GF-D8 (cell line): Measurements from ENCODE around the gene CA9.

Source experiments
- DNase-seq: peaks from one replicate; lab custom pipeline; 2025; lab: John Stamatoyannopoulos, UW

CA9 gene

DNA sequence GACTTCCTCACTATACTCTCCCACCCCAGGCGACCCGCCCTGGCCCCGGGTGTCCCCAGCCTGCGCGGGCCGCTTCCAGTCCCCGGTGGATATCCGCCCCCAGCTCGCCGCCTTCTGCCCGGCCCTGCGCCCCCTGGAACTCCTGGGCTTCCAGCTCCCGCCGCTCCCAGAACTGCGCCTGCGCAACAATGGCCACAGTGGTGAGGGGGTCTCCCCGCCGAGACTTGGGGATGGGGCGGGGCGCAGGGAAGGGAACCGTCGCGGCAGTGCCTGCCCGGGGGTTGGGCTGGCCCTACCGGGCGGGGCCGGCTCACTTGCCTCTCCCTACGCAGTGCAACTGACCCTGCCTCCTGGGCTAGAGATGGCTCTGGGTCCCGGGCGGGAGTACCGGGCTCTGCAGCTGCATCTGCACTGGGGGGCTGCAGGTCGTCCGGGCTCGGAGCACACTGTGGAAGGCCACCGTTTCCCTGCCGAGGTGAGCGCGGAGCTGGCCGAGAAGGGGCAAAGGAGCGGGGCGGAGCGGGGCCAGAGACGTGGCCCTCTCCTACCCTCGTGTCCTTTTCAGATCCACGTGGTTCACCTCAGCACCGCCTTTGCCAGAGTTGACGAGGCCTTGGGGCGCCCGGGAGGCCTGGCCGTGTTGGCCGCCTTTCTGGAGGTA lies 2.1 kb downstream of the CA9 start:
- DNase-seq: no peak

DNA sequence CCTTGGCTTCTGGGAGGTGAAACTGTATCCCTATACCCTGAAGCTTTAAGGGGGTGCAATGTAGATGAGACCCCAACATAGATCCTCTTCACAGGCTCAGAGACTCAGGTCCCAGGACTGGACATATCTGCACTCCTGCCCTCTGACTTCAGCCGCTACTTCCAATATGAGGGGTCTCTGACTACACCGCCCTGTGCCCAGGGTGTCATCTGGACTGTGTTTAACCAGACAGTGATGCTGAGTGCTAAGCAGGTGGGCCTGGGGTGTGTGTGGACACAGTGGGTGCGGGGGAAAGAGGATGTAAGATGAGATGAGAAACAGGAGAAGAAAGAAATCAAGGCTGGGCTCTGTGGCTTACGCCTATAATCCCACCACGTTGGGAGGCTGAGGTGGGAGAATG lies 5.4 kb downstream of the CA9 start:
- DNase-seq: no peak

DNA sequence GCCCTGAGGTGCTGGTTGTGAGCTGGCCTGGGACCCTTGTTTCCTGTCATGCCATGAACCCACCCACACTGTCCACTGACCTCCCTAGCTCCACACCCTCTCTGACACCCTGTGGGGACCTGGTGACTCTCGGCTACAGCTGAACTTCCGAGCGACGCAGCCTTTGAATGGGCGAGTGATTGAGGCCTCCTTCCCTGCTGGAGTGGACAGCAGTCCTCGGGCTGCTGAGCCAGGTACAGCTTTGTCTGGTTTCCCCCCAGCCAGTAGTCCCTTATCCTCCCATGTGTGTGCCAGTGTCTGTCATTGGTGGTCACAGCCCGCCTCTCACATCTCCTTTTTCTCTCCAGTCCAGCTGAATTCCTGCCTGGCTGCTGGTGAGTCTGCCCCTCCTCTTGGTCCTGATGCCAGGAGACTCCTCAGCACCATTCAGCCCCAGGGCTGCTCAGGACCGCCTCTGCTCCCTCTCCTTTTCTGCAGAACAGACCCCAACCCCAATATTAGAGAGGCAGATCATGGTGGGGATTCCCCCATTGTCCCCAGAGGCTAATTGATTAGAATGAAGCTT lies 6.1 kb downstream of the CA9 start:
- no peak for DNase-seq

DNA sequence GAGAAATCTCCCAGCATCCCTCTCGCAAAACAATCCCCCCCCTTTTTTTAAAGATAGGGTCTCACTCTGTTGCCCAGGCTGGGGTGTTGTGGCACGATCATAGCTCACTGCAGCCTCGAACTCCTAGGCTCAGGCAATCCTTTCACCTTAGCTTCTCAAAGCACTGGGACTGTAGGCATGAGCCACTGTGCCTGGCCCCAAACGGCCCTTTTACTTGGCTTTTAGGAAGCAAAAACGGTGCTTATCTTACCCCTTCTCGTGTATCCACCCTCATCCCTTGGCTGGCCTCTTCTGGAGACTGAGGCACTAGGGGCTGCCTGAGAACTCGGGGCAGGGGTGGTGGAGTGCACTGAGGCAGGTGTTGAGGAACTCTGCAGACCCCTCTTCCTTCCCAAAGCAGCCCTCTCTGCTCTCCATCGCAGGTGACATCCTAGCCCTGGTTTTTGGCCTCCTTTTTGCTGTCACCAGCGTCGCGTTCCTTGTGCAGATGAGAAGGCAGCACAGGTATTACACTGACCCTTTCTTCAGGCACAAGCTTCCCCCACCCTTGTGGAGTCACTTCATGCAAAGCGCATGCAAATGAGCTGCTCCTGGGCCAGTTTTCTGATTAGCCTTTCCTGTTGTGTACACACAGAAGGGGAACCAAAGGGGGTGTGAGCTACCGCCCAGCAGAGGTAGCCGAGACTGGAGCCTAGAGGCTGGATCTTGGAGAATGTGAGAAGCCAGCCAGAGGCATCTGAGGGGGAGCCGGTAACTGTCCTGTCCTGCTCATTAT lies 6.8 kb downstream of the CA9 start:
- DNase-seq: no peak

DNA sequence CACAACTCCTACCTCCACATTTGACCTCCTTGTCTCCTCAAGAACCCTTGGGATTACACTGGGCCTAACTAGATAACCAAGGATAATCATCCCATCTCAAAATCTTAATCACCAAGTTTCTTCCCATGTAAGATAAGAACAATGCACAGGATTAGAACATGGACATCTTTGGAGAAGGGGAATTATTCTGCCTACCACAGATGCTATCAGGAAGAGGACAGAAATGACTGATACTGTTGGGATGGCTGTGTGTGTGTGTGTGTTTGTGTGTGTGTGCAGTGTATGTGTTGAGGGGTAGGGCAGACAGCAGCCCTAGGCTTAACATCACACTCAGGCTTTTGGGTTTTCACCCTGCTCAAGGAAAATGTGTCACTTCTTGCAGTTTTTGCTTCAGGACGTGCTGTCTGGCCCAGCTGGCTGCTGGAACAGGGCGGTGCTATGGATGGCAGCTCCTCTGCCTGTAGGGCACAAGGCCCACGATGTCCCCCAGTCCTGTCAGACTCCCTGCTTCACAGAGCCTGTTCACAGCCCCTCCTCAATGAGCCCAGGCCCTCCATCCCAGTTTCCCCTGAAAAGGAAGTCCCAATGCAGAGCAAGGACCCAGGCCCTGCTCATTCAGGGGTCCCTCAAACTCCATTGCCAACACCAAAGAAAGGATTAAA lies 7.7 kb downstream of the CA9 start:
- DNase-seq: no peak

DNA sequence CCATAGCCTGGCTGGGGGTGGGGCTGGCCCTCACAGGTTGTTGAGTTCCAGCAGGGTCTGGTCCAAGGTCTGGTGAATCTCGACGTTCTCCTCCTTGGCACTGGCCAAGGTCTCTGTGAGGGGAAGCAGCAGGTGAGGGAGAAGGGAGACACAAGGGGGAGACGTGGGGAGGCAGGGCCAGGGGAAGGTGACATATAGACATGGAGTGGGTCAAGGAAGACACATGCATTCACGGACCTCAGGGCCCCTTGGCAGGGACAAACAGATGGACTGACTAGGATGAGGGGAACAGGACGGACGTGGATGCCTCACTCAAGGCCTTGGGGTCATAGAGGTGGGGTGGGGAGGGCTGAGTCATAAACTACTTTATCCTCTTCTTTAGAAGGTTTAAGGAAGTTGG lies 8.3 kb downstream of the CA9 start:
- DNase-seq: no peak

DNA sequence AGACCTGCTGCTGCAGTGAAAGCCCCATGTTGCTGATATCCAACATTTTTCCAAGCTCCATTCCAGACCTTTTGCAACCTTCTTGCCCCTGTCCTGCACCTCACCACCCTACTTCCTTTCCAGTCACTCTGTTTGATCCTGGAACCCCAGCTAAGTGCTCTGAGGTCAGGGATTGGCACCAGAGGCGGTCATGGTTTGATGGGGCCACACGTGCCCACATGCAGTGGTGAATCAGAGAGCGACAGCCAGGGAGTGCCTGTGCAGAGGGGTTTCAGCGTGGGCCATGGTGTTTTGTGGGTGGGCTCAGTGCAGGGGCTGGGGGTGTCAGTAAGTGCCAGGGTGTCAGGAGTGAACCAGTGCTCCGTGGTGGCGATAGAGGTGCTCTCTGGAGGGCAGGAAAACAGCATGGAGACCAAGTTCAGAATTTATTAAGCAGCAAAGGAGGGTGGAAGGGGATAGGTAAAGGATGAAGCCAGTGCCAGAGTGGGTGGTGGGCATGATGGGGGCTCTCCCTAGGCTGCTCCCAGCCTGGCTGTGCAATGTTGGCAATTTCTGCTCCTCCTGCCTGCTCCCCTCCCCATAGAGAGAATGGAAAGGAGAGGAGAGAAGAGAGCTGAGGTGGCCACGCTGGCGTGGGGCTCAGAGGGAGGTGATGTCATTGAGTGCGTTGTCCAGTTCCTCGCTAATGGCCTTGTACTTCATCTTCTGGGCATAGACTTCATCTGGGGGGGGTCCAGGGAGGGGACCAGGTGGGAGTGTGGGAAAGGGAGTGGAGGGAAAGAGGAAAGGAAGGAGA lies 9.0 kb downstream of the CA9 start:
- no peak for DNase-seq

DNA sequence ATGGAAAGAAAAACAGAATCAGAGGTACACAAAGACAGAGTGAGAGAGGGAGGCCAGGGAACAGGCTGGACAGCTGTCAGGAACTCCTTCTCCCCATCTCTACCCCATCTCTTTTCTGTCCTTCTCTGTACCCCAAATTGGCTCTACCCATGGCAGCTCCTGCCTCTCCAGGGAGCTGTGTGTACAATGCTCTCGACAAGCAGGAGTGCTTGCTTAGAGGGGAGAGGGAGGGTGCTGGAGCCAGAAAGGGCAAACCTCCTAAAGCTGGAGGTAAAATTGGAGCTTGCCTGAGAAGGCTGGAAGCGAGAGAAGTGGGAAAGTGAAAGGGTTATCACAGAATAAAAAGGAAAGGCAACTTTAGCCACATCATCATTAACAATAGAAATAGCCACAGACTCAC lies 9.6 kb downstream of the CA9 start:
- no peak for DNase-seq

DNA sequence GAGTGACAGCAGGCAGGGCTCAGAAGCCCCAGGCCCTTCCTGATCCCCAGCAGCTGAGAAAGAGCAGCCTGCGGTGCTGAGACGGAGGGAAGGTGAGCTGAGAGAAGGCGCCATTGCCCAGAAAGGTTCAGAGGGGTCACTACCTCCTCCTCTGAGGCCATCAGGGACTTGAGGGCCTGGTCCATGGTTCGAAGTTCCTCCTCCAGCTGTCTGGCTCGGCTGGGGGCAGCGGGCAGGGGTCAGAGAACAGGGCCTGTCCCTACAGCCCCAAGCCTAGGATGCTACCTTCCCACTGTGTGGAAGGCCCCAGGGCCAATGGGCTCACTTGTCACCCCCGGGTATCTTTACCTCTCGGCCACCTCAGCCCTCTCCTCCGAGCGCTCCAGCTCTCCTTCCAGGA lies 11.2 kb downstream of the CA9 start:
- DNase-seq: no peak

DNA sequence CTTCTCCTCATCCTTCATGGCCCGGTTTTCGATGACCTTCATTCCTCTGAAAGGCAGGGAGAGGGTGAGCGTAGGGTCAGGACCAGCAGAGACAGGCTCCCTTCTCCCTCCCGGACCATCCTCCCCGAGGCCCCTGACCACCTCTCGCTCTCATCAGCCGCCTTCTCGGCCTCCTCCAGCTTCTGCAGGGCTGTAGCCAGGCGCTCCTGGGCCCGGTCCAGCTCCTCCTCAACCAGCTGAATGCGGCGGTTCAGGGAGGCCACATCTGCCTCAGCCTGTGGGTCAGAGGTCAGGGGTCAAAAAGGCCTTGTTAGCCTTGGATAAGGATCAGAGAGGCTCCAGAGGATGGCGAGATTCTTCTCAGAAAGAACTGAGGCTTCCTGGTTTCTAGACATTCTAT lies 11.8 kb downstream of the CA9 start:
- no peak for DNase-seq

DNA sequence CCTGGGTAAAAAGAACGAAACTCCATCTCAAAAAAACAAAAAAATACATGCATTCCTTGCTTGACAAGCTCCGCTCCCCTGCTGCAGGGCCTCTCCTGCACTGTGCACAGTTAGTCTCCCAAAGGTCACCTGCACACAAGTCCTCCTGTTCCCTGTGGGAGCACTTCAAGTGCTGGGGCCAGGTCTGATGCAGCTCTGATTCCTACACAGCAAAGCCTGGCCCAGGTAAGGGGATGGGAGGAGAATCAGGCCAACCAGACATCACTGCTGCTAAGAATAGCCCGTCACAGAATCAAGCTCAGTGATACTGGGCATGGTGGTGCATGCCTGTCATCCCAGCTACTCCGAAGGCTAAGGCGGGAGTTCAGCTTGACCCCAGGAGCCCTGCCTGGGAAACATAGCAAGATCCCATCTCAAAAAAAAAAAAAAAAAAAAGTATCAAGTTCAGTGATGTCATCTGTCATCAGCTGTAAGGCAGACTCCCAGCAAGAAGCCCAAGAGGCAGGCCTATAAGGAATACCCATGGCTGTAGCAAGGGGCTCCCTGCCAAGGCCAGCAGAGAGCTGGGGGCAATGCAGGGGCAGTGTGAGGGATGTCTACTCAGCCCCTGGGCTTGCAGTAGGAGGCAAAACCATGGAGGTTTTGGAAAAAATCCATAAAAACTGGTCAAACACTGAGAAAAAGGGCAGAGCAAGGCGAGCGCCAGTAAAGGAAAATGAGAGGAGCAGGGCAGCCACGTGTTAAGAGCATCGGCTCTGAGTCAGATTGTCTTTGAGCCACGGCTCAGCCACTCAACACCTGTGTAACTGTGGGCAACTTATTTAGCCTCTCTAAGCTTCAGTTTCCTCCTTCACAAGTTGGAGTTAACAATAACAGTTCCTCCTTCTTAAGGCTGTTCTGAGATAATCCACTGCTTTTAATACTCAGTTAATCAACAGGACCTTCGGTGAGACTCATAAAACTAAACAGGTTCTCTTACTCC lies 12.8 kb downstream of the CA9 start:
- DNase-seq: no peak

DNA sequence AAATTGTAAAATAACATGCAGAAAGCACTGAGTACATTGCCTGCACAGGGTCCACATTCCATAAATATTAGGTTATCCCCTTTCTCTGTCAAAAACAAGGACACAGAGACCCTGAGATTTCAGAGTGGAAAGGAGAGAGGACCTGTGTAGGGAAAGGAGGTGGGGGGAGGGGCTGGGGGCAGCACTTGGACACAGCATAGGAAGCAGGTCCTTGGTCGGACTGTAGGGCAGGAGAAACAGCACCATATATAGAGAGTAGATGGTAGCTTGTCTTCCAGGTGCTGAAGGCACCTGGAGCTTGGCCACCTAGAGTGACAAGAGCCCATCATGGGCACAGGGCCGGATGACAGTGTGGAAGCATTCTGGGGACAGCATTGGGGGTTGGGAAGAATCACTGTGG lies 13.6 kb downstream of the CA9 start:
- no peak for DNase-seq

DNA sequence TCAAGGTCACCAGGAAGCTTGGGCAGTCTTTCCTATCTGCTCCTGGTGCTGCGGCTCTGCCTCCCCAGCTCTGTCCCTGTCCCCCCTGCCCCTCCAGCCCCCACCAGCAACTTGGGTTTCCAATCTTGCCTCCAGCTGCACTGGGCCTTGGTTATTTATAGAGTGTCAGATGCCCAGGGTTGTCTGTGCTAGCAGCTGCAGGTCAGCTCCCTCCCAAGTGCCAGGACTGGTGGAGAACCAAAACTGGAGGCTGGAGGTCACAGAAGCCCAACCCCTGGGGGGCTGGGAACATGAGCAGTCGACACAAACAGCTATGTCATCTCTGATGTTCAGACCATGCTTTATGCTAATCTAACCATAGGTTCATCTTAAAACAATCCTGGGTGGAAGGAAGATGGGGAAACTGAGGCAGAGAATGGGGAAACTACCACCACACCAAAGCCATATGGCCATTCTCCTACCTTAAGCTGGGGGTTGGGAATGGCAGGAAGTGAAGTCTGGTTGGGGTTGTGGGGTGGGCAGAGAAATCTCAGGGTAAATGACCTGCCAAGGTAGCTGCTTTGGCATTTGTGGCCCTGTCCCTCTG lies 14.3 kb downstream of the CA9 start:
- DNase-seq: no peak

DNA sequence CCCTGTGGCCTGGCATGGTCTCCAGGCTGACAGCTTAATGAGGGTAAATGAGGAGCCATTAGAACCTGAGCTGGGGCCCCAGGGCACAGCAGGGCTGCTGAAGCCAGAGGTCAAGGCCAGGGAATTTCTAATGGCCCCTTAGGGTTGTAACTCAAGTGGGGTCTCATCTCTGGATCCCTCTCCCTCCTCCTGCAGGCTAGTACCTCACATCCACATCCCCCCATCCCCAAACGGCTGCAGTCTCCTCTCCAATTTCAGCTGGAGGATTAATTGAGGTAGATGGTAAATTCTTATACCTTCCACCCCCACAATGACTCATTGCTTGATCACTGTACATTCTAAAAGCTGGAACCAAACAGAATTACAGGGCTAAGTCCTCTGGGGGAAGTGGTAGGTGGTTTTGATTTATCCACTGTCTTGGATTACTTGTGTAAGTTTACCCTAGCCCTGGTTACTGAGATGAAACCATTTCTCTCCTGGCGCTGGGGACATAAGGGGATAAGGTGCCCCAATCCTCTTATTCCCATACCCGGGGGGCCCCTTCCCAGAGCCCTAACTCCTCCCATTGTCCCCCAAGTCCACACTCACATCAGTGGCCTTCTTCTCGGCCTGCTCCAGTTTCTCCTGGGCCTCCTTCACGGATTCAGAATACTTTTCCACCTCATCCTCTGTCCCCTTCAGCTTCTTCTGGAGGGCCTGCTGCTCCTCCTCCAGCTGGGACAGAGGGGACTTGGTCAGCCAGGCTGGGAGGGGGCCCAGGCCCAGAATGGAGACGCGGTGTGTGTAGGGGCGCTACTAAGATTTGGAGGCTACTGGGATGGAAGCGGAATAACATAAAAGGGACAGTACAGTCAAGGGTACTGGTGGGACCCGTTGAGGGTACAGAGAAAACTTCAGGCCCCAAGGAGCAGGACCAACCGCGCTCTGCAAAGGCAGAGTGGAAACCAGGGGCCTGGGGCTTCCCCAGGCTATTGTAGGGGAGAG lies 15.1 kb downstream of the CA9 start:
- DNase-seq: no peak

DNA sequence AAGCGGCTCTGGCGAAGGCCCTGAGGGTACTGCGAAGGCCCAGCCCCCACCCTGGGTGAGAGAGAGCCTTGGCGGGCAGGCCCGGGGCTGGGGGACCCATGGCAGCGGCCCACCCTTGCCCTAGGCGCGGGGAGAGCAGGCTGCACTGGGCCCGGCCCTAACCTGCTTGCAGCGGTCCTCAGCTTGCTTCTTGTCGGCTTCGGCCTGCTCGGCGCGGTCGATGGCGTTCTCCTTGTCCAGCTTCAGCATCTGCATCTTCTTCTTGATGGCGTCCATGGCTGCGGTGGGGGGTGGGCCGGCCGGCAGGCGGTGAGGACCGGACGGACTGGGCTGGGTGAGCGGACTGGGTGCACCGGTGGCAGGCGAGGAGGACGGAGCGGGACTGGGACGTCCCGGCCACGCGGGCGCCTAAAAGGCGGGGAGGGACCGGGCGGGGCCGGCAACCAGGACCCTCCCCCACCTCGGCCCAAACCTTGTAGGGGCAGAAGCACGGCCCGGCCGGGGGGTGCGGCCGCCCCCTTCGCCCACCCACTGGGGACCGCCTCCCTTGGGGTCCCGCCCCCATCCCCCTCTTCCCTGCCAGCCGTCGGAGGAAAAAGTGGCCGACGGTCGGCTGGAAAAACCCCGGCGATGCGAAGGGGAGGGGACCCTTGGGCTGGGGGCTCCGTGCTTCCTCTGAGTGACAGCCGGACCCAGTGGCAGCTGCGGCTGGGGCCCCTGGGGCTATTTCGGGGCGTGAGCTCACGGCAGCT lies 16.0 kb downstream of the CA9 start, which contains the start of gene TPM2:
TPM2 (minus strand) TSS at position 384 of the 752 bp plus-strand sequence; CDS start at position 276, 108 bp downstream.
- no peak for DNase-seq

DNA sequence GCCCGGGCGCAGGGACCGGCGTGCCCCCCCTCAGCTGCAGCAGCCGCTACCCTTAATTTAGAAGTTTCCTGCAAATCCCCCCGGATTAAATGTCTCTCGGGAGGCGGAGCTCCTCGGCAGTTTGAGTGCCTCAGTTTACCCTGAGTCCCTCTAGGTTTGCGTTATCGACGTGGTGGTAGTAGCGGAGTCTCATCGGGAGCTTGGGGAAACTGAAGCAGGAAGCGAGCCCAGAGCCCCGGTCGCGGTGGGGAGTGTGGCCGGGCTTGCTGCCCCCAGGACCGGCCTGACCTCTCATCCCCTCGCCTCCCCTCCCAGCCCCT lies 16.5 kb downstream of the CA9 start:
- no peak for DNase-seq

DNA sequence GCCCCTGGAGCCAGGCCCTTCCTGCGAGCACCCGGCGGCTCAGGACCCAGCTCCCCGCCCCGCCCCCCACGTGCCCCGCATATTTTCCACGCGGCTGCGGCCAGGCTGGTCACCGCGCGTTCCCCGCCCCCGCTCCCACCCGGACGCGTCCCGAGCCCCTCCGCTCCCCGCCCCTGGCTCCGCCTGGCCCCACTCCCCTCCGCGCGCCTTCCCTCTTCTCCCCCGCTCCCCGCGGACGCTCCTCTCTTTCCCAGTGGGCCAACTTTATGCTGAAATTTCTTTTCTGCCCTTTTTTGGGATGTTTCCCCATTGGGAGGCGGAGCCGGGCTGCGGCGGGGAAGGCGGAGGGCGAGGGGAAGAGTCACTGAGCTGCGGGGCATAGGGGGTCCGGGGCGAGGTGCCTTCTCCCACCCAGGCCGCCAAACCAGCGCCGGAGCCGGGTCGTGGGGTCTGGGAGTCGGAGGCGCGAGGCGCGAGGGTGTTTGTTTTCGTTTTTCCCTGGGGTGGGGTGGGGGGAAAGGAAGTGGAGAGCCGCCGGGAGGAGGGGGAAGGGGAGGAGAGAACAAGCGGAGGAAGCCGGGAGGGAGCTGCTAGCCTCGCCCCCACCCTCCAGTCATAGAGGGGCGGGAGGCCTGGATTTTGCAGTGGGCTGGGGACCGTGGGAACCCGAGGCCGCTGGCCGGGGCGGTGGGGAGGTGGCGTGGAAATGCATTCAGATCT lies 17.0 kb downstream of the CA9 start:
- DNase-seq: no peak

DNA sequence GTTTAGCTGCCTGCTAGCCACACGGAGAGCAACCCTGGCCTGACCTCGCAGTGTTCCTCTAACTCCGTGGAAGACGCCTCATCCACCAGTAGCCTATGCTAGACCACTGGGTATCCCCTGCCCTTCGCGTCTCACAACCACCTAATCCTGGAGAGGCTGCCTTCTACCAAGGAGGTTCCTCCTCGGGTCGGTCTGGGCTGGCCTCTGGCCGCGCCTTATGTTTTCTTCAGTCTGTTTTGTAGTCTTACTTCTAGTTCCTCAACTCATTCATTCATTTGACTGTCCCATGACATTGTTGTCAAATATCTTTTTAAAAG lies 17.6 kb downstream of the CA9 start:
- DNase-seq: no peak
